ENCODE measurements around the gene RAB24. TPM values are rescaled to one million over a fixed set of nuclear protein-coding genes. Genes with fewer than 3 reads are reported as not detected.
"Not testable (repeated sequence)": the region's sequence is repeated elsewhere in the genome, so short reads cannot be mapped to it uniquely, and the experiment has no call there.

Gene RAB24
- total RNA-seq, 1 donor from 2014 or later = 21.6 TPM

GRCh38 chr5:177314376-177315342 is 11.1 kb upstream of the RAB24 start:
- intact Hi-C loops (cut with micrococcal nuclease) = no loop called here
- ATAC-seq (no peak), DNase-seq (no peak)

GRCh38 chr5:177313561-177314259 is 10.2 kb upstream of the RAB24 start:
- no peak for ATAC-seq
- DNase-seq = no peak
- intact Hi-C loops (cut with micrococcal nuclease) = no loop called here

DNA sequence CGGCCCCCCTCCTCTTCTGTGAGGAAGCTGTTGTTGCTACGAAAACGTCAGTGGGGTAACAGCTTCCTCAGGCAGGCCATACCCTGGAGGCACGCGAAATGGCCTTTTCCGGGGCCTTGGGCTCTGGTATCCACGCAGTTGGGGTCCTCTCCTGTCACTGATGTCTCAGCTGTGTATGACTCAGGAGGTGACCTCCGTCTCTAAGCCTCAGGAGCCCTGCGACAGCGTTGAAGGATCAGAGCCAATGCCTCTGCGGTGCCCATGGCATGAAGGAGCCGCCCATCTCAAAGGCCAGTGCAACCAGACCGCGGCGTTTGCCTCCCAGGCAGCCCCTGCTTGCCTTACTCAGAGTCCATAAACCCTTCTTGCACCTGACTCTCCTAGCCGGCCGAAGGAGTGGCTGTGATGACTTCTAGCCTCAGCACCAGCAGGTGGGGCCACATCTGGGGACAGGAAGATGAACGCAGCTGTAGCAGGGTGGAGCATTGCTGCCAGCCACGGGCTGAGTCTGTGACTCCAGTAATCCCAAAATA is 9.2 kb upstream of the RAB24 start:
- ATAC-seq (no peak), DNase-seq (no peak)
- intact Hi-C loops (cut with micrococcal nuclease) = no loop called here

DNA sequence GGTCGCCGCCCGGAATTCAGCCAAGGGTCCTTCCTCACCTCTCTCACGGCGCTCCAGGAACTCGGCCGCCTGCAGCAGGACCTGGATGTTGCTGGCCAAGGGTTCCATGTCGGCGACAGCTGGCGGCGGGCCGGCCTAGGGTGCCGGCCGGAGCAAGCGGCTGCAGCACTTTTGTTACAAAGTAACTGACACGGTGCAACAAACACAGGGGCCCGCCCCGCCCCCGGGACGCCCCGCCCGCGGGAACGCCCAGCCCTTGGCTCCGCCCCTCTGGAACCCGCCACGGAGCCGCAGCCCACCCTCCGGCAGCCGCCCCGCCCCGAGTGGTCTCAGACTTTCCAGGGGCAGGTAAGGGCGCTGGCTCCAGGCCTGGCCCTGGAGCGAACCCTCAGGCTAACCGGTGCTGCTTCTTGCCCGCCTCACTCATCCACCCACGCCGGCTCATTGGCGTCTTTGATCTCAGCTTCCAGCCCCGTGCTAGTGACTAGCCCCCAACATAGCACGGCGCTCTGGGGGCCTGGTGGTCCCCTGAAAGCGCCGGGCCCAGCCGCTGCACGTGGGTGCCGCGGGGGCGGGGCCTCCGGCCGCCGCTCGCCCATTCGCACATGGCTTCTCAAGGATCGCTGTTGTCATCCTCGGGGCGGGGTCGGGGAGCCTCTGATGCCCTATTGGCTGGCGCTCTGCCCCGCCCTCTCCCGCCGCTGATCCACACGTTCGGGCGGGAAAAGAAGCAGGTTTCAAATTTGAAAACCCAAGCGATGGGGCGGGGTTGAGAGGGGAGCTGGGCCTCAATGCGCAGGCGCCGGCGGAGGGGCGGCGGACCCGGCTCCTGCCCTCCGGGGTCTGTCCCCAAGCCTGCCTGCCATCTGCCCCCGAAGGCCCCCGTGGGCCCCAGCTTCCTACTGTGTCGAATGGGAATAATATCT is 8.5 kb upstream of the RAB24 start, which contains the start of gene MXD3:
MXD3 (minus strand) TSS at position 176 of the 926 bp plus-strand sequence; CDS start at position 108, 68 bp downstream.
- peak; percentile 98 for DNase-seq
- intact Hi-C loops (cut with micrococcal nuclease) = no loop called here
- peak; percentile 88 for ATAC-seq

DNA sequence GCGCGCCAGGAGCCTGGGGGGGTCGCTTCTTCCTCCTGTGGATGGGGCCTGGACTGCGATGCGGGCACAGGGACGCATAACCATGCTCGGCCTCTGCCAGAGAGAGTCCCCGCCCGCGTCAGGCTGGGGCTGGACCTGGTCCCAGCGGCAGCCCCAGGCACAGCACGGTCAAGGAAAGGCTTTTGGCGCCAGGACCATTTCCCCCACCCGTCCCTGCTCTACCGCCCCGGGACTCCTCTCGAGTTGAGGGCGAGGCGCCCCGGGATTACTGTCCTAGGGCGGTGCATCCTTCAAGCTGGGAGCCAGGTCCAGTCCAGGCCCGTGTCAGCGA is 7.8 kb upstream of the RAB24 start:
- peak; percentile 17 for ATAC-seq
- DNase-seq = no peak
- intact Hi-C loops (cut with micrococcal nuclease) = no loop called here

DNA sequence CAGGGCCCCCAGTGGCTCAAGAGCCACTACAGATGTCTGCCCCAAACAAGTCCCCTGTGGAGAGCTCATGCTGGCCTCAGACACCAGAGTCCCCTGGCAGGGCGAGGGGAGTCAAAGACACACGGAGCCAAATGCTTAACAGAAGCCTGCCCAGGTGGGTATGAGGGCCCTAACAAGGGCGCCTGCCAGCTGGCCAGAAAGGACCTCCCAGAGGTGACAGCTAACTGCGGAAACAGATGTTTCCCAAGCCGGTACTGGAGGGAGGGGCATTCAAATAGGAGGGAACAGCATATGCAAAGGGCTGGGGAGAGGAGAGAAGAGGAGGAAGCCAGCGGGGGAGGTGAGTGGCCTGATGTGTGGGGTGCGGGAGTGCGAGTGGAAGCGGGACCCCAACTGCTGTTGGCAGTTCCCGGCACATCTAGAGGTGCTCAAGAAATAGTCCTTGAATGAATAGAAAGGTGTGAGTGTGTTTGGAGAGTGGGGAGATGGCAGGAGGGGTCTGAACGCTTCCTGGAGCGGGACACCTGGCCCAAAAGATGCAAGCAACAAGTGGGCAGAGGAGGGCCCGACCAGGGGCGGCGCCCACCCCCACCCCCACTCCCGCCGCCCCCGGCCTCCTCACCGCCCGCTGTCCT is 7.4 kb upstream of the RAB24 start:
- intact Hi-C loops (cut with micrococcal nuclease) = no loop called here
- no peak for DNase-seq

GRCh38 chr5:177310332-177310731 is 6.8 kb upstream of the RAB24 start:
- DNase-seq (no peak), ATAC-seq (no peak)
- intact Hi-C loops (cut with micrococcal nuclease) = no loop called here

More for the DNA sequence above, 7.4 kb upstream of the RAB24 start:
- ATAC-seq = no peak

- intact Hi-C loops (cut with micrococcal nuclease) = no loop called here
- peak; percentile 22 for ATAC-seq
- peak; percentile 68 for DNase-seq
Measured at GRCh38 chr5:177309351-177310191, 6.1 kb upstream of the RAB24 start.

DNA sequence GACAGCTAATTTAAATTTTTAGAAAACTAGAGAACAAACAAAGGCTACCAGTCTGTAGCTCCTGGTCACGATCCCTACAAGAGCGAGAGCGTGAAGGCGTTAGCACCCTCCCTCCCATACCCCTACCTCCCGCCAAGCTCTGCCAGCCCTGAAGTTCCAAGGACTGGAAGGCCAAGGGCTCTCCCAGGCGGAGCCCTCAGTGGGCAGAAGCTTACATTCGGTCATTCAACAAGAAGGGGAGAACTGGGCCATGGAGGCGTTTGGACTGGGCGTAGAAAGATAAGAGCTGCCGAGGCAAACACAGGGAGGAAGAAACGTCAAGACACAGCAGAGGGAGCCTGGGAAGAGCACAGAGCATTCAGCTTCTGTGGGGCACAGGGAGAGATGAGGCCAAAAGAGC is 5.2 kb upstream of the RAB24 start:
- ATAC-seq (no peak), DNase-seq (no peak)
- intact Hi-C loops (cut with micrococcal nuclease) = no loop called here

GRCh38 chr5:177307544-177308363 is 4.2 kb upstream of the RAB24 start:
- ATAC-seq = no peak
- intact Hi-C loops (cut with micrococcal nuclease) = no loop called here
- no peak for DNase-seq

DNA sequence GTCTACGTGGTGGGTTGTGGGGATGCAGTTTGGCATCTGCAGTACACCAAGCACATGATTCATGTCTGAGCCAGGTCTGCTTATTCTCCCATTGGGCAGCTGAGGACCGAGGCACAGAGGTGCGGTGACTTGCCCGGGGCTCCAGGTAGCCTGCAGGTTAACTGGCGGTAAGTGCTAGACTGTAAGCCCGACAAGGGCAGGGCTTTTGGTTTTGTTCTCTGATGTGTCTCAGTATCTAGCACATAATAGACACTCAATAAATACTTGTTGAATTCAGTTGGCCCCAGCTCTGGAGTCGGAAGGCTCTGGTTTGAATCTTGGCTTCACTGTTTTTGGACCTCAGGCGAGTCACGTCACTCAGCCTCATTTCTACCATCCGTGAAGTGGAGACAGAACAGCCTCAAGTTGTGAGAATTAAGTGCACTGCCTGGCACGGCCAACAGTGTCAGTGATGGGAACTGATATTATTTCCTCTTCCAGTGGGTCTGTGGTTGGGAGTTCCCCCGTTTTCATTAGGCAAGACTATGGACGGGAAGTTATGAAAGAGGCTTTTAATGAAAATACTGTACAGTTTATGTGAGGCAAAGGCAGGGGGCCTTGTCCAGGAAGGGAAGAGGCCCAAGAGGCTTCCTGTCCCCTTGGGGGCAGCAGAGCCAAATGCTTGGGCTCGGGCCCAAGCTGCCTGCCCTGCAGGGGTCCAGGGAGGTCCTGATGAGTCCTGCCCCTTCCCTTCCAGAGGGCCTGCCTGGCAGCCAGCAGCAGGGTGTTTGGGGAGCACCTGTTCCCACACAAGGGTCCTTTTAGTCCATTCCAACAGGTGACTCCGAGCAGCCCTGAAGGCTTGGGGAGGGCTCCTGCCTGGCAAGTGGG is 3.4 kb upstream of the RAB24 start:
- DNase-seq (no peak), ATAC-seq (no peak)
- intact Hi-C loops (cut with micrococcal nuclease) = no loop called here

DNA sequence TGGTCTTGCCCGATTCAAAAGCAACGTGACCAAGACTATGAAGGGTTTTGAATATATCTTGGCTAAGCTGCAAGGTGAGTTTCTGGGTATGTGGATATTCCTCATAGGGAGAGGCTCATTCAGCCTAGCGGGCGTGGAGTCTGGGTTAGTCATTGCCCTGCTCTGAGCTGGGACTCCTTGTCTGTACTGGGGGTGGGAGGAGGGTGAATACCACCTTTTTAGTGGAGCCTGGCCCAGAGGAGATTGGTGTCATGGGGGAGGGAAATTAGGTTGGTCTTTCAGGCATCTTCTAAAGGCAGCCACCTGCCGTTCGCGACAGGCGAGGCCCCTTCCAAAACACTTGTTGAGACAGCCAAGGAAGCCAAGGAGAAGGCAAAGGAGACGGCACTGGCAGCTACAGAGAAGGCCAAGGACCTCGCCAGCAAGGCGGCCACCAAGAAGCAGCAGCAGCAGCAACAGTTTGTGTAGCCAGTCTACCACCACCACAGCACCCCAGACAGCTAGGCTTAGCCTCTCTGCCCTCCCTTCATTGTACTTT is 2.7 kb upstream of the RAB24 start:
- DNase-seq; ATAC-seq; intact Hi-C loops (cut with micrococcal nuclease): not testable (repeated sequence)

- no peak for DNase-seq
Measured at GRCh38 chr5:177304392-177305119, 1.0 kb upstream of the RAB24 start.

DNA sequence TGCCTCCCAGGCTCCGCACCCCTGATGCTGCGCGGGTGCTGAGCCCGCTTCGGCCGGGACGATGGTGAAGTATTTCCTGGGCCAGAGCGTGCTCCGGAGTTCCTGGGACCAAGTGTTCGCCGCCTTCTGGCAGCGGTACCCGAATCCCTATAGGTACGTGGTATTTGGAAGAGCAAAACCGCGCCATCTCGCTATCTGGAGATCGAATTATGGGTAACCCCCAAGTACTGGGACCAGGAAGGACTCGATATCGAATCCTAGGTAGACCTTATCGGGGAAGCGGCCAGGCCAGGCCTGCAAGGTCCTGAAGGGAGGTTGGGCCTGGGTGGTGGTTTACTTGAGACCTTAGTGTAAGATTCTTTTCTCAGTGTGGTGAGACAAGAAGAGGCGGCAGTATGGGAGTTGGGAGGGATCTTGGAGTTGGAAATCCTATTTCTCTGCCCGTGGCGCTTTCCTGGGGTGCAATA is 439 bp upstream of the RAB24 start:
- intact Hi-C loops (cut with micrococcal nuclease) = no loop called here
- ATAC-seq (no peak), DNase-seq (no peak)

More at GRCh38 chr5:177304392-177305119, 1.0 kb upstream of the RAB24 start:
- ATAC-seq = no peak
- intact Hi-C loops (cut with micrococcal nuclease) = no loop called here
